Measurements from ENCODE around the gene LRRFIP2. TPM values are rescaled to one million over a fixed set of nuclear protein-coding genes. Genes with fewer than 3 reads are reported as not detected.

The LRRFIP2 gene
- total RNA-seq, 1 donor from 2014 or later: 62.4 TPM

GRCh38 chr3:37198547-37198946 is 24.2 kb upstream of the LRRFIP2 start:
- Histone ChIP-seq H4K20me1 (ENCODE audit: insufficient read depth, low read length) (no peaks in the 10 kb centered on the region), H3K36me3 (ENCODE audit: insufficient read depth, low read length) (no peaks in the 10 kb centered on the region), H2AFZ (ENCODE audit: low read depth, low read length) (no peak overlapping the region), H3K27me3 (ENCODE audit: insufficient read depth, low read length) (no peaks in the 10 kb centered on the region), H3K27ac (ENCODE audit: low read depth, low read length) (peak overlapping the region; percentile 81), H3K4me3 (ENCODE audit: insufficient read depth, low read depth, low read length) (no peak overlapping the region), H3K9ac (ENCODE audit: low read length) (peak overlapping the region; percentile 67), H3K79me2 (ENCODE audit: insufficient read depth, low read length) (no peaks in the 10 kb centered on the region), H3K4me2 (ENCODE audit: low read length) (peak overlapping the region; percentile 61), H3K9me3 (ENCODE audit: insufficient read depth, low read depth, low read length) (no peaks in the 10 kb centered on the region), H3K4me1 (ENCODE audit: insufficient read depth, low read length) (peaks cover 25% of the 10 kb centered on the region)
- Mint-ChIP-seq H3K36me3 (ENCODE audit: low read depth, unreplicated experiment) (peaks cover 1% of the 10 kb centered on the region), H3K27ac (ENCODE audit: unreplicated experiment) (peak overlapping the region; percentile 38), H3K9me3 (ENCODE audit: unreplicated experiment) (peaks cover 3% of the 10 kb centered on the region), H3K27me3 (ENCODE audit: low read depth, unreplicated experiment) (no peaks in the 10 kb centered on the region), H3K4me3 (ENCODE audit: unreplicated experiment) (no peak overlapping the region), H3K4me1 (ENCODE audit: low read depth, unreplicated experiment) (peaks cover 27% of the 10 kb centered on the region)
- FAIRE-seq (no peak), DNase-seq (ENCODE audit: low read depth) (no peak)
- TF ChIP-seq EZH2 (IDR thresholded peaks at IDR 0.05; ENCODE audit: insufficient read depth, low read length) (no peak), CTCF (IDR thresholded peaks at IDR 0.05; ENCODE audit: insufficient read depth, low read depth, low read length) (no peak)

GRCh38 chr3:37197810-37198371 is 23.5 kb upstream of the LRRFIP2 start:
- peaks cover 3% of the 10 kb centered on the region for H3K9me3 Mint-ChIP-seq (ENCODE audit: unreplicated experiment)
- TF ChIP-seq EZH2 (IDR thresholded peaks at IDR 0.05; ENCODE audit: insufficient read depth, low read length) (no peak), CTCF (IDR thresholded peaks at IDR 0.05; ENCODE audit: insufficient read depth, low read depth, low read length) (no peak)
- Histone ChIP-seq H3K9me3 (ENCODE audit: insufficient read depth, low read depth, low read length) (no peaks in the 10 kb centered on the region), H3K36me3 (ENCODE audit: insufficient read depth, low read length) (no peaks in the 10 kb centered on the region), H3K27ac (ENCODE audit: low read depth, low read length) (peak overlapping the region; percentile 81), H3K4me3 (ENCODE audit: insufficient read depth, low read depth, low read length) (no peak overlapping the region), H3K4me2 (ENCODE audit: low read length) (peak overlapping the region; percentile 61), H2AFZ (ENCODE audit: low read depth, low read length) (no peak overlapping the region), H3K27me3 (ENCODE audit: insufficient read depth, low read length) (no peaks in the 10 kb centered on the region), H3K9ac (ENCODE audit: low read length) (peak overlapping the region; percentile 67), H4K20me1 (ENCODE audit: insufficient read depth, low read length) (no peaks in the 10 kb centered on the region), H3K79me2 (ENCODE audit: insufficient read depth, low read length) (no peaks in the 10 kb centered on the region), H3K4me1 (ENCODE audit: insufficient read depth, low read length) (peaks cover 25% of the 10 kb centered on the region)
- H3K36me3 Mint-ChIP-seq (ENCODE audit: low read depth, unreplicated experiment): peaks cover 1% of the 10 kb centered on the region
- H3K27me3 Mint-ChIP-seq (ENCODE audit: low read depth, unreplicated experiment): no peaks in the 10 kb centered on the region
- peak overlapping the region; percentile 8 for H3K4me3 Mint-ChIP-seq (ENCODE audit: unreplicated experiment)
- FAIRE-seq: peak; percentile 94
- peak overlapping the region; percentile 38 for H3K27ac Mint-ChIP-seq (ENCODE audit: unreplicated experiment)
- peaks cover 27% of the 10 kb centered on the region for H3K4me1 Mint-ChIP-seq (ENCODE audit: low read depth, unreplicated experiment)
- peak; percentile 78 for DNase-seq (ENCODE audit: low read depth)

GRCh38 chr3:37194533-37194932 is 20.2 kb upstream of the LRRFIP2 start:
- Histone ChIP-seq H3K4me1 (ENCODE audit: insufficient read depth, low read length) (peaks cover 25% of the 10 kb centered on the region), H3K79me2 (ENCODE audit: insufficient read depth, low read length) (no peaks in the 10 kb centered on the region), H3K4me3 (ENCODE audit: insufficient read depth, low read depth, low read length) (no peak overlapping the region), H3K36me3 (ENCODE audit: insufficient read depth, low read length) (no peaks in the 10 kb centered on the region), H3K9me3 (ENCODE audit: insufficient read depth, low read depth, low read length) (no peaks in the 10 kb centered on the region), H4K20me1 (ENCODE audit: insufficient read depth, low read length) (no peaks in the 10 kb centered on the region), H3K4me2 (ENCODE audit: low read length) (no peak overlapping the region), H2AFZ (ENCODE audit: low read depth, low read length) (no peak overlapping the region), H3K9ac (ENCODE audit: low read length) (no peak overlapping the region), H3K27me3 (ENCODE audit: insufficient read depth, low read length) (no peaks in the 10 kb centered on the region), H3K27ac (ENCODE audit: low read depth, low read length) (no peak overlapping the region)
- Mint-ChIP-seq H3K4me3 (ENCODE audit: unreplicated experiment) (no peak overlapping the region), H3K27ac (ENCODE audit: unreplicated experiment) (no peak overlapping the region), H3K9me3 (ENCODE audit: unreplicated experiment) (peaks cover 3% of the 10 kb centered on the region), H3K4me1 (ENCODE audit: low read depth, unreplicated experiment) (peaks cover 26% of the 10 kb centered on the region), H3K36me3 (ENCODE audit: low read depth, unreplicated experiment) (peaks cover 1% of the 10 kb centered on the region), H3K27me3 (ENCODE audit: low read depth, unreplicated experiment) (no peaks in the 10 kb centered on the region)
- no peak for FAIRE-seq
- no peak for DNase-seq (ENCODE audit: low read depth)
- TF ChIP-seq CTCF (IDR thresholded peaks at IDR 0.05; ENCODE audit: insufficient read depth, low read depth, low read length) (no peak), EZH2 (IDR thresholded peaks at IDR 0.05; ENCODE audit: insufficient read depth, low read length) (no peak)
